Measurements from ENCODE around the gene ST6GALNAC3. TPM values are rescaled to one million over a fixed set of nuclear protein-coding genes. Genes with fewer than 3 reads are reported as not detected.

ST6GALNAC3 gene
- total RNA-seq, 1 experiment from 2014 or later = 2.2 TPM

DNA sequence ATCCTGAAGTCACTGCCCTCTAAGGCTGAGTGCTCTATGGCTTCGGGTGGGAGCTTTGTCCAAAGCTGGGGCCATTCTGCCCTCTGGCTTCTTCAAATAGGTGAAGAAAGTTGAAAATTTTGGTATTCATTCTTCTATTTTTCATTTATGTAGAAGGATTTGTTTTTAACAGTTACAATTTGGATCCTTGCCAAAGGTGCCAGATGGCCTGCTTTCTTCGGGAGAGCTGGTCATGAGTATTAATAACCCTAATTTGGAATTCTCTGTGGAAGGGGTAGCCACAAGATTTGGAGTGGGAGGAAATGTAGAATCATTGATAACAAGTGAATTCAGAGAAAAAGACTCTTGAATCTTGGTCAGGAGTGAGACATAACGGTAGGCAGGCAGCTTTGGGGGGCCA lies 422.3 kb downstream of the ST6GALNAC3 start:
- ChIA-PET RAD21 (ENCODE audit: low non-redundant PET in 1 of 2, low total read pairs in 2 of 2, uncharacterized antibody in 2 of 2, unreplicated experiment in 2 of 2) (no interaction called here), POLR2A (no interaction called here), CTCF (no interaction called here)
- intact Hi-C loops (cut with micrococcal nuclease) = no loop called here
- Histone ChIP-seq H3K4me3 (replicated peaks in 1 of 2; ENCODE audit: low read depth in 1 of 2, low read length in 2 of 2) (no peak overlapping the region), H4K20me1 (ENCODE audit: insufficient read depth) (no peaks in the 10 kb centered on the region), H3K4me1 (ENCODE audit: control insufficient read depth in 1 of 2, insufficient read depth in 2 of 2, low read length in 2 of 2) (no peaks in the 10 kb centered on the region), H3K9ac (ENCODE audit: low read length) (no peak overlapping the region), H3K79me2 (ENCODE audit: insufficient read depth, low read length) (no peaks in the 10 kb centered on the region), H2AFZ (ENCODE audit: low read depth, low read length, poor library complexity, severe bottlenecking) (no peak overlapping the region), H3K27ac (ENCODE audit: low read depth, low read length) (no peak overlapping the region), H3K36me3 (ENCODE audit: control insufficient read depth in 1 of 2, insufficient read depth in 2 of 2, low read length in 2 of 2) (no peaks in the 10 kb centered on the region), H3K4me2 (ENCODE audit: low read length) (no peak overlapping the region), H3K9me3 (ENCODE audit: control insufficient read depth in 1 of 2, insufficient read depth in 1 of 2, low read depth in 1 of 2, low read length in 2 of 2) (no peaks in the 10 kb centered on the region), H3K9me2 (ENCODE audit: insufficient read depth) (no peaks in the 10 kb centered on the region), H3K27me3 (ENCODE audit: insufficient read depth, low read length) (no peaks in the 10 kb centered on the region)
- ATAC-seq (no peak), DNase-seq (ENCODE audit: low read depth, low spot score) (no peak)
- BruUV-seq (replicated peaks) = no TSS peak
- TF ChIP-seq POLR2A (IDR thresholded peaks at IDR 0.05; ENCODE audit: borderline replicate concordance, extremely low read depth, insufficient read depth, insufficient read length) = no peak
- no peak for TF ChIP-seq YY1 (IDR thresholded peaks at IDR 0.05; ENCODE audit: extremely low read depth, insufficient replicate concordance, low read depth, low read length)
- no peak for TF ChIP-seq CEBPB (IDR thresholded peaks at IDR 0.05; ENCODE audit: low read depth)
- TF ChIP-seq ELF1 (IDR thresholded peaks at IDR 0.05; ENCODE audit: borderline replicate concordance, low read depth) = no peak
- TF ChIP-seq EGR1 (IDR thresholded peaks at IDR 0.05; ENCODE audit: low read depth) = no peak
- no peak for TF ChIP-seq REST (IDR thresholded peaks at IDR 0.05; ENCODE audit: low read depth)
- no peak for TF ChIP-seq SRF (IDR thresholded peaks at IDR 0.05; ENCODE audit: low read depth)
- TF ChIP-seq TCF7L2 (IDR thresholded peaks at IDR 0.05; ENCODE audit: borderline replicate concordance, extremely low read depth, insufficient read depth, insufficient read length) = no peak
- TF ChIP-seq POLR2AphosphoS5 (IDR thresholded peaks at IDR 0.05; ENCODE audit: low read depth, low read length) = no peak
- no peak for TF ChIP-seq EZH2phosphoT487 (IDR thresholded peaks at IDR 0.05; ENCODE audit: borderline replicate concordance)
- no peak for TF ChIP-seq JUND (IDR thresholded peaks at IDR 0.05)
- no peak for TF ChIP-seq ZNF274 (IDR thresholded peaks at IDR 0.05; ENCODE audit: low read depth, low read length)
- no peak for TF ChIP-seq CTCF (IDR thresholded peaks at IDR 0.05 in 2 of 3, conservative IDR thresholded peaks at IDR 0.05 in 1 of 3; ENCODE audit: borderline replicate concordance in 1 of 3, insufficient read depth in 1 of 3, low read depth in 2 of 3, low read length in 2 of 3)
- TF ChIP-seq SP1 (IDR thresholded peaks at IDR 0.05; ENCODE audit: low read depth) = no peak
- TF ChIP-seq ZBTB33 (IDR thresholded peaks at IDR 0.05; ENCODE audit: extremely low read depth, insufficient replicate concordance, low read length) = no peak
- no peak for TF ChIP-seq EZH2 (IDR thresholded peaks at IDR 0.05)
- no peak for TF ChIP-seq RAD21 (IDR thresholded peaks at IDR 0.05; ENCODE audit: low read depth)
- no peak for TF ChIP-seq CBX3 (IDR thresholded peaks at IDR 0.05; ENCODE audit: low read depth)

Measured in HCT116 (cell line).